ENCODE data around the gene CNTLN.

DNA sequence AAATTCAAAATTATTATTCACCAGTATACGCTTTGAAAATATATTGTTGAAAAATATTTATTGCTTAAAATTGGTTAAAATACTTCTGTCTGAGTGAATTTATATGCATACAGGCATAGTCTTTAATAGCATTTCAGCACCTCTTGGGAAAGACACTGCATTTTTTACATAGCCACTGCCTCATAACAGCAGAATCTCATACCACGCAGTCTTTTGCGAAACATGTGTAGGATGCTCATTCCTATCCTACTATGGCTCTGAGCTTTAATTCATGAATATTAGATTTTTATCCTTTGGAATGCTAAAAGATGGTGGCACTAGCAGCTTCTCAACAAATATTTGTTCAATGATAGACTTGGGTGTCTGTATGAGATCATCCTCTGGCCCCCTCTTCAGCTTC, 350.1 kb downstream of the CNTLN start:
- TF ChIP-seq, protein P1, sequence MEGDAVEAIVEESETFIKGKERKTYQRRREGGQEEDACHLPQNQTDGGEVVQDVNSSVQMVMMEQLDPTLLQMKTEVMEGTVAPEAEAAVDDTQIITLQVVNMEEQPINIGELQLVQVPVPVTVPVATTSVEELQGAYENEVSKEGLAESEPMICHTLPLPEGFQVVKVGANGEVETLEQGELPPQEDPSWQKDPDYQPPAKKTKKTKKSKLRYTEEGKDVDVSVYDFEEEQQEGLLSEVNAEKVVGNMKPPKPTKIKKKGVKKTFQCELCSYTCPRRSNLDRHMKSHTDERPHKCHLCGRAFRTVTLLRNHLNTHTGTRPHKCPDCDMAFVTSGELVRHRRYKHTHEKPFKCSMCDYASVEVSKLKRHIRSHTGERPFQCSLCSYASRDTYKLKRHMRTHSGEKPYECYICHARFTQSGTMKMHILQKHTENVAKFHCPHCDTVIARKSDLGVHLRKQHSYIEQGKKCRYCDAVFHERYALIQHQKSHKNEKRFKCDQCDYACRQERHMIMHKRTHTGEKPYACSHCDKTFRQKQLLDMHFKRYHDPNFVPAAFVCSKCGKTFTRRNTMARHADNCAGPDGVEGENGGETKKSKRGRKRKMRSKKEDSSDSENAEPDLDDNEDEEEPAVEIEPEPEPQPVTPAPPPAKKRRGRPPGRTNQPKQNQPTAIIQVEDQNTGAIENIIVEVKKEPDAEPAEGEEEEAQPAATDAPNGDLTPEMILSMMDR (IDR thresholded peaks at IDR 0.05; ENCODE audit: control extremely low read depth in 1 of 3, insufficient read depth in 1 of 3, low read depth in 1 of 3, low read length in 3 of 3), result no peak
- TF ChIP-seq, protein P2, sequence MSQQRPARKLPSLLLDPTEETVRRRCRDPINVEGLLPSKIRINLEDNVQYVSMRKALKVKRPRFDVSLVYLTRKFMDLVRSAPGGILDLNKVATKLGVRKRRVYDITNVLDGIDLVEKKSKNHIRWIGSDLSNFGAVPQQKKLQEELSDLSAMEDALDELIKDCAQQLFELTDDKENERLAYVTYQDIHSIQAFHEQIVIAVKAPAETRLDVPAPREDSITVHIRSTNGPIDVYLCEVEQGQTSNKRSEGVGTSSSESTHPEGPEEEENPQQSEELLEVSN (IDR thresholded peaks at IDR 0.05), result no peak
- TF ChIP-seq RFX5 (IDR thresholded peaks at IDR 0.05; ENCODE audit: borderline replicate concordance, low read depth, low read length) (no peak), EP300 (IDR thresholded peaks at IDR 0.05; ENCODE audit: borderline replicate concordance in 1 of 2, low read depth in 2 of 2, low read length in 2 of 2) (no peak), TEAD4 (IDR thresholded peaks at IDR 0.05; ENCODE audit: low read depth, low read length) (no peak), YY1 (IDR thresholded peaks at IDR 0.05; ENCODE audit: low read depth, low read length) (no peak), GABPA (IDR thresholded peaks at IDR 0.05; ENCODE audit: borderline replicate concordance, insufficient read depth, low read length) (no peak), BRCA1 (IDR thresholded peaks at IDR 0.05; ENCODE audit: low read depth, low read length) (no peak), SP1 (IDR thresholded peaks at IDR 0.05; ENCODE audit: low read depth, low read length) (no peak)
- TF ChIP-seq, protein P3, sequence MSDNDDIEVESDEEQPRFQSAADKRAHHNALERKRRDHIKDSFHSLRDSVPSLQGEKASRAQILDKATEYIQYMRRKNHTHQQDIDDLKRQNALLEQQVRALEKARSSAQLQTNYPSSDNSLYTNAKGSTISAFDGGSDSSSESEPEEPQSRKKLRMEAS (IDR thresholded peaks at IDR 0.05), result no peak
- TF ChIP-seq, protein P4, sequence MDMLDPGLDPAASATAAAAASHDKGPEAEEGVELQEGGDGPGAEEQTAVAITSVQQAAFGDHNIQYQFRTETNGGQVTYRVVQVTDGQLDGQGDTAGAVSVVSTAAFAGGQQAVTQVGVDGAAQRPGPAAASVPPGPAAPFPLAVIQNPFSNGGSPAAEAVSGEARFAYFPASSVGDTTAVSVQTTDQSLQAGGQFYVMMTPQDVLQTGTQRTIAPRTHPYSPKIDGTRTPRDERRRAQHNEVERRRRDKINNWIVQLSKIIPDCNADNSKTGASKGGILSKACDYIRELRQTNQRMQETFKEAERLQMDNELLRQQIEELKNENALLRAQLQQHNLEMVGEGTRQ (IDR thresholded peaks at IDR 0.05; ENCODE audit: low read length), result no peak
